ENCODE measurements around the gene C10orf105. TPM values are rescaled to one million over a fixed set of nuclear protein-coding genes. Genes with fewer than 3 reads are reported as not detected.

Gene C10orf105
- total RNA-seq, 1 experiment from 2014 or later, result not detected

- no peak for DNase-seq (ENCODE audit: low read depth)
Observed at GRCh38 chr10:71751515-71752224, 32.1 kb upstream of the C10orf105 start.

- no peak for DNase-seq (ENCODE audit: low read depth)
Observed at GRCh38 chr10:71750986-71751385, 31.4 kb upstream of the C10orf105 start.

GRCh38 chr10:71750124-71750841 lies 30.7 kb upstream of the C10orf105 start:
- no peak for DNase-seq (ENCODE audit: low read depth)

- DNase-seq (ENCODE audit: low read depth), result no peak
Observed at GRCh38 chr10:71749396-71749795, 29.8 kb upstream of the C10orf105 start.

- no peak for DNase-seq (ENCODE audit: low read depth)
Observed at GRCh38 chr10:71748671-71749191, 29.2 kb upstream of the C10orf105 start.

GRCh38 chr10:71747551-71748523 lies 28.3 kb upstream of the C10orf105 start:
- DNase-seq (ENCODE audit: low read depth), result no peak

- no peak for DNase-seq (ENCODE audit: low read depth)
Observed at GRCh38 chr10:71747039-71747531, 27.5 kb upstream of the C10orf105 start.

- no peak for DNase-seq (ENCODE audit: low read depth)
Observed at GRCh38 chr10:71746344-71747037, 26.9 kb upstream of the C10orf105 start.

- DNase-seq (ENCODE audit: low read depth), result no peak
Observed at GRCh38 chr10:71745664-71746250, 26.2 kb upstream of the C10orf105 start.

- DNase-seq (ENCODE audit: low read depth), result no peak
Observed at GRCh38 chr10:71744897-71745663, 25.5 kb upstream of the C10orf105 start.

GRCh38 chr10:71743866-71744265 lies 24.3 kb upstream of the C10orf105 start:
- DNase-seq (ENCODE audit: low read depth), result no peak

GRCh38 chr10:71743089-71743838 lies 23.7 kb upstream of the C10orf105 start:
- DNase-seq (ENCODE audit: low read depth), result no peak

GRCh38 chr10:71742301-71743088 lies 22.9 kb upstream of the C10orf105 start:
- DNase-seq (ENCODE audit: low read depth), result no peak

- DNase-seq (ENCODE audit: low read depth), result no peak
Observed at GRCh38 chr10:71741671-71742070, 22.1 kb upstream of the C10orf105 start.

GRCh38 chr10:71741029-71741428 lies 21.5 kb upstream of the C10orf105 start:
- DNase-seq (ENCODE audit: low read depth), result no peak

- no peak for DNase-seq (ENCODE audit: low read depth)
Observed at GRCh38 chr10:71740069-71740653, 20.6 kb upstream of the C10orf105 start.

- DNase-seq (ENCODE audit: low read depth), result no peak
Observed at GRCh38 chr10:71739358-71739900, 19.9 kb upstream of the C10orf105 start.

GRCh38 chr10:71737834-71738197 lies 18.2 kb upstream of the C10orf105 start:
- no peak for DNase-seq (ENCODE audit: low read depth)

All from LHCN-M2 (cell line).